Mesenchymal stem cell (in vitro differentiated cells and primary cell): ENCODE results near the gene SENP7.

Source experiments
- DNase-seq: peaks from one replicate; pipeline ENCODE4 v3.0.0-alpha.2; 2013
- H2AFZ ChIP-seq: one replicate; pipeline ENCODE4 v1.6.1; 2013; ENCODE audit warnings: low read depth, mild to moderate bottlenecking, control low read depth, inconsistent platforms, low read length, moderate library complexity
- H2AK5ac ChIP-seq: 2 replicates; pipeline ENCODE4 v1.6.1; 2013; ENCODE audit warnings: low read length, moderate library complexity, mild to moderate bottlenecking, inconsistent platforms; ENCODE audit not compliant: severe bottlenecking
- H2BK120ac ChIP-seq: one replicate; pipeline ENCODE4 v1.6.1; 2013; ENCODE audit warnings: low read depth, mild to moderate bottlenecking, inconsistent platforms, low read length, moderate library complexity
- H2BK12ac ChIP-seq, 2 experiments: one replicate each; pipeline ENCODE4 v1.6.1; 2013; ENCODE audit warnings: inconsistent platforms in 2 of 2, low read length in 2 of 2, mild to moderate bottlenecking in 2 of 2, moderate library complexity in 2 of 2, control low read depth in 1 of 2
- H2BK15ac ChIP-seq: one replicate; pipeline ENCODE4 v1.6.1; 2013; ENCODE audit warnings: mild to moderate bottlenecking, low read depth, inconsistent platforms; ENCODE audit not compliant: poor library complexity, severe bottlenecking
- H2BK5ac ChIP-seq: 2 replicates; pipeline ENCODE4 v1.6.1; 2013; ENCODE audit warnings: low read depth, mild to moderate bottlenecking, low read length, control low read depth, inconsistent platforms; ENCODE audit not compliant: poor library complexity, severe bottlenecking
- H3K14ac ChIP-seq, 2 experiments: one replicate each; pipeline ENCODE4 v1.6.1; 2013; ENCODE audit warnings: inconsistent platforms in 2 of 2, low read length in 2 of 2, control low read depth in 1 of 2, mild to moderate bottlenecking in 1 of 2, moderate library complexity in 1 of 2
- H3K18ac ChIP-seq, 2 experiments: one replicate each; pipeline ENCODE4 v1.6.1; 2013; ENCODE audit warnings: inconsistent platforms in 2 of 2, low read length in 2 of 2, control low read depth in 1 of 2, low read depth in 1 of 2, mild to moderate bottlenecking in 1 of 2
- H3K23ac ChIP-seq, 2 experiments: one replicate each; pipeline ENCODE4 v1.6.1; 2013; ENCODE audit warnings: inconsistent platforms in 2 of 2, low read length in 2 of 2, mild to moderate bottlenecking in 2 of 2, moderate library complexity in 2 of 2, control low read depth in 1 of 2
- H3K27ac ChIP-seq: 2 replicates; pipeline ENCODE4 v1.5.1; 2013; ENCODE audit warnings: mild to moderate bottlenecking, moderate library complexity, low read length, control low read depth, inconsistent platforms; ENCODE audit not compliant: poor library complexity, severe bottlenecking
- H3K27me3 ChIP-seq, 2 experiments: 2 replicates each; pipeline versions ENCODE4 v1.6.1 to v1.7.0; 2013; ENCODE audit warnings: low read length in 2 of 2, mild to moderate bottlenecking in 2 of 2, moderate library complexity in 2 of 2, control low read depth in 1 of 2, inconsistent platforms in 1 of 2; ENCODE audit not compliant: control insufficient read depth in 1 of 2, insufficient read depth in 1 of 2
- H3K36me3 ChIP-seq, 2 experiments: 2 replicates each; pipeline versions ENCODE4 v1.6.1 to v1.7.0; 2013; ENCODE audit warnings: low read length in 2 of 2, control low read depth in 1 of 2, inconsistent platforms in 1 of 2, low read depth in 1 of 2, mild to moderate bottlenecking in 1 of 2; ENCODE audit not compliant: insufficient read depth in 2 of 2, control insufficient read depth in 1 of 2
- H3K4ac ChIP-seq, 2 experiments: one replicate each; pipeline ENCODE4 v1.6.1; 2013; ENCODE audit warnings: inconsistent platforms in 2 of 2, low read length in 2 of 2, mild to moderate bottlenecking in 2 of 2, moderate library complexity in 2 of 2, control low read depth in 1 of 2, low read depth in 1 of 2
- H3K4me1 ChIP-seq: 2 replicates; pipeline ENCODE4 v1.6.1; 2013; ENCODE audit warnings: low read depth, low read length, control low read depth; ENCODE audit not compliant: control insufficient read depth, insufficient read depth
- H3K4me2 ChIP-seq: 2 replicates; pipeline ENCODE4 v1.6.1; 2013; ENCODE audit warnings: low read length, mild to moderate bottlenecking, inconsistent platforms; ENCODE audit not compliant: poor library complexity, severe bottlenecking
- H3K4me3 ChIP-seq, 2 experiments: 2 replicates each; pipeline versions ENCODE4 v1.5.1 to v1.7.0; 2013; ENCODE audit warnings: low read length in 2 of 2, mild to moderate bottlenecking in 2 of 2, control low read depth in 1 of 2, low read depth in 1 of 2; ENCODE audit not compliant: insufficient read depth in 1 of 2
- H3K79me1 ChIP-seq: replicated peaks from 2 replicates; pipeline ENCODE4 v1.6.1; 2013; ENCODE audit warnings: mild to moderate bottlenecking, control low read depth, low read length, inconsistent platforms; ENCODE audit not compliant: poor library complexity, severe bottlenecking
- H3K9ac ChIP-seq: 2 replicates; pipeline ENCODE4 v1.7.0; 2013; ENCODE audit warnings: mild to moderate bottlenecking, low read length, moderate library complexity
- H3K9me3 ChIP-seq: 2 replicates; pipeline ENCODE4 v1.7.0; 2013; ENCODE audit warnings: mild to moderate bottlenecking, low read length; ENCODE audit not compliant: control insufficient read depth
- H4K8ac ChIP-seq: one replicate; pipeline ENCODE4 v1.6.1; 2013; ENCODE audit warnings: inconsistent platforms, mild to moderate bottlenecking, low read length, moderate library complexity
- H4K91ac ChIP-seq: one replicate; pipeline ENCODE4 v1.6.1; 2013; ENCODE audit warnings: mild to moderate bottlenecking, low read length, inconsistent platforms
- WGBS: methylation state at CpG from one replicate; pipeline ENCODE4 v1.1.7; 2013; ENCODE audit warnings: mixed read lengths; 5-methylcytosine and 5-hydroxymethylcytosine counted together

SENP7 gene

GRCh38 chr3:101351829-101352228, 161.2 kb downstream of the SENP7 start:
- Histone ChIP-seq H2BK12ac (no peak overlapping the region), H2AK5ac (no peak overlapping the region), H4K8ac (no peak overlapping the region), H3K4me2 (no peak overlapping the region), H3K27ac (no peak overlapping the region), H2AFZ (no peak overlapping the region), H3K79me1 (no peaks in the 10 kb centered on the region), H3K9me3 (peaks cover 16% of the 10 kb centered on the region), H3K27me3 (no peaks in the 10 kb centered on the region), H2BK5ac (no peak overlapping the region), H3K9ac (no peak overlapping the region), H3K4me1 (no peaks in the 10 kb centered on the region), H2BK120ac (no peak overlapping the region), H3K23ac (no peak overlapping the region), H2BK15ac (no peak overlapping the region), H3K4ac (no peak overlapping the region), H3K14ac (no peak overlapping the region), H3K18ac (no peak overlapping the region), H4K91ac (no peak overlapping the region), H3K4me3 (no peak overlapping the region), H3K36me3 (peaks cover under 1 to 13% of the 10 kb centered on the region in 2 experiments)
- WGBS = no CpG with 5 or more reads among the region's 1 CpG
- DNase-seq = peak; percentile 52

- Histone ChIP-seq H3K4me1 (no peaks in the 10 kb centered on the region), H3K23ac (no peak overlapping the region), H2BK15ac (no peak overlapping the region), H3K9ac (no peak overlapping the region), H3K9me3 (no peaks in the 10 kb centered on the region), H2AFZ (no peak overlapping the region), H3K4ac (no peak overlapping the region), H2BK5ac (no peak overlapping the region), H4K8ac (no peak overlapping the region), H3K79me1 (no peaks in the 10 kb centered on the region), H2BK120ac (no peak overlapping the region), H4K91ac (no peak overlapping the region), H3K4me2 (no peak overlapping the region), H3K27ac (no peak overlapping the region), H2AK5ac (no peak overlapping the region), H3K18ac (no peak overlapping the region), H3K4me3 (no peak overlapping the region), H2BK12ac (no peak overlapping the region), H3K14ac (no peak overlapping the region), H3K36me3 (peaks cover 3 to 9% of the 10 kb centered on the region in 2 experiments), H3K27me3 (no peaks in the 10 kb centered on the region)
- 100% methylated on average over 1 of the region's 2 CpGs for WGBS
- DNase-seq = no peak
These were observed 172.4 kb downstream of the SENP7 start for GRCh38 chr3:101340591-101340990.

- Histone ChIP-seq H2AK5ac (no peak overlapping the region), H3K14ac (no peak overlapping the region), H3K4ac (no peak overlapping the region), H2AFZ (no peak overlapping the region), H2BK120ac (no peak overlapping the region), H3K9ac (no peak overlapping the region), H3K27me3 (no peaks in the 10 kb centered on the region), H2BK5ac (no peak overlapping the region), H3K36me3 (peaks cover 3 to 21% of the 10 kb centered on the region in 2 experiments), H3K4me2 (no peak overlapping the region), H2BK12ac (no peak overlapping the region), H3K79me1 (no peaks in the 10 kb centered on the region), H3K27ac (no peak overlapping the region), H3K23ac (no peak overlapping the region), H4K8ac (no peak overlapping the region), H3K4me1 (no peaks in the 10 kb centered on the region), H3K18ac (no peak overlapping the region), H3K9me3 (no peaks in the 10 kb centered on the region), H2BK15ac (no peak overlapping the region), H3K4me3 (no peak overlapping the region), H4K91ac (no peak overlapping the region)
- WGBS = 96% methylated on average over 7 of the region's 7 CpGs
- DNase-seq = no peak
These were observed 179.1 kb downstream of the SENP7 start for GRCh38 chr3:101333883-101334282.

GRCh38 chr3:101329016-101329673, 183.9 kb downstream of the SENP7 start:
- Histone ChIP-seq H3K9me3 (no peaks in the 10 kb centered on the region), H3K9ac (no peak overlapping the region), H3K23ac (no peak overlapping the region), H3K14ac (no peak overlapping the region), H3K79me1 (no peaks in the 10 kb centered on the region), H3K18ac (no peak overlapping the region), H4K8ac (no peak overlapping the region), H3K4ac (no peak overlapping the region), H3K4me2 (no peak overlapping the region), H2BK120ac (no peak overlapping the region), H2AFZ (no peak overlapping the region), H3K4me3 (no peak overlapping the region), H3K27ac (no peak overlapping the region), H3K4me1 (no peaks in the 10 kb centered on the region), H3K36me3 (peaks cover 0 to 25% of the 10 kb centered on the region in 2 experiments), H2AK5ac (no peak overlapping the region), H2BK12ac (no peak overlapping the region), H2BK15ac (no peak overlapping the region), H2BK5ac (no peak overlapping the region), H4K91ac (no peak overlapping the region), H3K27me3 (no peaks in the 10 kb centered on the region)
- WGBS = 99% methylated on average over 6 of the region's 7 CpGs
- DNase-seq = no peak
